Activated naive CD8-positive, alpha-beta T cell treated with anti-CD3 and anti-CD28 coated beads, Interleukin-2, amount 50 U/mL, for 24 hours (primary cell): ENCODE results near the gene CHD5.
A peak's percentile ranks its signal among the peaks of the same experiment; 100 is the strongest.

Source experiments
- ATAC-seq: fragments of 150-1000 bp; cut with Tn5 transposase; one replicate; pipeline ENCODE4 v1.10.0; 2021
- DNase-seq: peaks from one replicate; pipeline ENCODE4 v3.0.0; 2021
- H3K27ac Mint-ChIP-seq: one replicate; pipeline ENCODE4 v1.8.0; 2021; ENCODE audit warnings: mild to moderate bottlenecking, mixed read lengths
- H3K27me3 Mint-ChIP-seq: one replicate; pipeline ENCODE4 v1.8.0; 2021; ENCODE audit warnings: mixed read lengths
- H3K36me3 Mint-ChIP-seq: one replicate; pipeline ENCODE4 v1.8.0; 2021; ENCODE audit warnings: low read depth, mixed read lengths
- H3K4me1 Mint-ChIP-seq: one replicate; pipeline ENCODE4 v1.8.0; 2021; ENCODE audit warnings: mixed read lengths
- H3K4me3 Mint-ChIP-seq: one replicate; pipeline ENCODE4 v1.8.0; 2021; ENCODE audit warnings: mild to moderate bottlenecking, moderate library complexity, mixed read lengths
- H3K9me3 Mint-ChIP-seq: one replicate; pipeline ENCODE4 v1.8.0; 2021; ENCODE audit warnings: mixed read lengths

CHD5 gene

DNA sequence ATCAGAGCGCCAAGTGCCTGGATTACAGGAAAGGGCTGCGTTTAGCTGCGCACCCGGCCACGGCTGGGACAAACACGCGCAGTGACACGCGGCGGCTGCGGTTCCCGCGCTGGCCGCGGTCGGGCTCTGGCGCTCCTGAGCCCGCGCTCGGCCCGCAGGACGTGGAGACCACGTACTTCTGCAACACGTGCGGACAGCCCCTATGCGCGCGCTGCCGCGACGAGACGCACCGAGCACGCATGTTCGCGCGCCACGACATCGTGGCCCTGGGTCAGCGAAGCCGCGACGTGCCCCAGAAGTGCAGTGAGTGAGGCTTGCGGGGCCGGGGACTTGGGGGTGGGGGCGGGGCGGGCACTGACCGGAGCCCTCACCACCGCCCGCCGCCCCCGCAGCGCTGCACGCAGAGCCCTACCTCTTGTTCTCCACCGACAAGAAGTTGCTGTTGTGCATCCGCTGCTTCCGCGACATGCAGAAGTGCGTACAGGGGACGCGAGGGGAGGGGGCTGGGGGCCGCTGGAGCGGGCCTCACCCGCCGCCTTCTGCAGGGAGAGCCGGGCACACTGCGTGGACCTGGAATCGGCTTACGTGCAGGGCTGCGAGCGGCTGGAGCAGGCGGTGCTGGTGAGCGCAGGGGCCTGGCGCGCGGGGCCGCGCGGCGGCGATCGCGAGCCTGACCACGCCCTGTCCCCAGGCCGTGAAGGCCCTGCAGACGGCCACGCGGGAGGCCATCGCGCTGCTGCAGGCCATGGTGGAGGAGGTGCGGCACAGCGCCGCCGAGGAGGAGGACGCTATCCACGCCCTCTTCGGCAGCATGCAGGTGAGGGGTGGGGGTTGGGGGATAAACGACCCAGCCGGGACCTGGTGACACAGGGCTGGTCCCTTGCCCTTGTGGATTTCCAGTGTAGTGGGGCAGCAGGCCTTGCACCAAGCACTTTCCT, 28.9 kb upstream of the CHD5 start:
- no peak overlapping the region for H3K27ac Mint-ChIP-seq
- no peaks in the 10 kb centered on the region for H3K36me3 Mint-ChIP-seq
- peak; percentile 16 for ATAC-seq
- peaks cover 5% of the 10 kb centered on the region for H3K4me1 Mint-ChIP-seq
- H3K9me3 Mint-ChIP-seq = no peaks in the 10 kb centered on the region
- DNase-seq = peak; percentile 32
- peaks cover 31% of the 10 kb centered on the region for H3K27me3 Mint-ChIP-seq
- H3K4me3 Mint-ChIP-seq = no peak overlapping the region

DNA sequence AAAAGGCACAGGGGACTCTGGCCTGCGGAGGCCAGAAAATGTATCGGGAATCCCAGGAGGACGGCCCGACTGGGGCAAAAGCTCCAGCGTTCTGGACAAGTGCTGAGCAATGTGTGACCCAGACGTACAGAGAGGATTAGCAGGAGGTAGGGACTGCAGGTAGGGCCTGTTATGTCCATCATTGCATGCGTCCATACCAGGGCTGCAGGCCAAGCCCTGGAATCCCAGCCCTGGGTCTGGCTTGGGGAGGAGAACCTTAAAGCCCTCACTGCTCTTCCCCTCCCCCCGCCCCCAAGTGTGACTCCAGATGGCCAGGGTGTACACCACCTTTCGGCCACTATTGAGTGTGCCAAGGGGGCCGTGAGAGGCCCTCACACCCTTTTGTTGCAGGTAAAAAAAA, 27.8 kb upstream of the CHD5 start:
- H3K9me3 Mint-ChIP-seq = no peaks in the 10 kb centered on the region
- H3K4me1 Mint-ChIP-seq = peaks cover 5% of the 10 kb centered on the region
- no peaks in the 10 kb centered on the region for H3K36me3 Mint-ChIP-seq
- peaks cover 27% of the 10 kb centered on the region for H3K27me3 Mint-ChIP-seq
- no peak overlapping the region for H3K27ac Mint-ChIP-seq
- ATAC-seq = no peak
- H3K4me3 Mint-ChIP-seq = no peak overlapping the region
- no peak for DNase-seq

DNA sequence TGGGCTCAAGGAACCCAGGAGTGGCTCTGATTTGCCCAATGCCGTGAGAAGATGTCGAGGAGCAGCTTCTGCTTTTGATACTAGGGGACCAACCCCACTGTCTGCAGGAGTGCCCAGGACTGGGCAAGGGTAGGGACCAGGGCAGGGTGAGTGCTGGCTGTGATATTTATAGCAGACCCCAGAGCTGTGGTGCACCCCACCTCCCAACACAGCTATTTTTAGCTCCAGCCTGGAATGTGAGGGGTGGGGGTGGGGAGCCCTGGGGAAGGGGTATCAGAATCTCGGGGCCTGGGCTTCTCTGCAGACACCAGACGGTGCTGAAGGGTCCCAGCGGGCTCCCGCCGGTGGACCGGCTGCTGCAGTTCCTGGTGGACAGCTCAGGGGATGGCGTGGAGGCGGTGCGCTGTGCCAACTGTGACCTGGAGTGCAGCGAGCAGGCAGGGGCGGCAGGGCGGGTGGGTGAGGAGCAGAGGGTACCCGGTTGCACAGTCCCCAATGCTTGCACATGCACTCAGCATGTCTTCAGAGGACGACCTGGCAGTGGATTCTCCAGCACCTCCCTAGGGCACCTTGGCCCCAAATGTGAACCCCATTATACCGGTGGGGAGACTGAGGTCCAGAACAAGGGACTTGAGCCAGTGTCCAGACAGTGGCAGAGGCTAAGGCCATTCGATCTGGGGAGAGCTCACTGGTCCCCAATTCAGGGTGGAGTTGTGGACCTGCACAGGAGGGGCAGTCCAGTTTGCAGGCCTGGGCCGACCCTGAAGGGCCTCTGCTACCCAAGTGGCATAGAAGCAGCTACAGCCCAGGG, 27.2 kb upstream of the CHD5 start:
- H3K27ac Mint-ChIP-seq = no peak overlapping the region
- H3K4me1 Mint-ChIP-seq = peaks cover 5% of the 10 kb centered on the region
- H3K4me3 Mint-ChIP-seq = peak overlapping the region; percentile 58
- H3K36me3 Mint-ChIP-seq = no peaks in the 10 kb centered on the region
- peaks cover 21% of the 10 kb centered on the region for H3K27me3 Mint-ChIP-seq
- ATAC-seq = no peak
- H3K9me3 Mint-ChIP-seq = no peaks in the 10 kb centered on the region
- DNase-seq = no peak

DNA sequence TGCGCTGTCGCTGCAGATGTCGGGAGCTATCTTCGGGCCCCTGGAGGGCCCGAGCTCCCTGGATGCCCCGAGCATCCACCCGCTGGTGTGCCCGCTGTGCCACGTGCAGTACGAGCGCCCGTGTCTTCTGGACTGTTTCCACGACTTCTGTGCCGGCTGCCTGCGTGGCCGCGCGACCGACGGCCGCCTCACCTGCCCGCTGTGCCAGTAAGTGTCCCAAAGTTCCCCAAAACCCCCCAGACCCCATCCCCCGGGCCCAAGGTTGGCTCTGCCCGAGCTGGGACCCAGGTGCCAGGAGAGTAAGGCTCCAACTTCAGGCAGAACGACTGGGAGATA, 26.4 kb upstream of the CHD5 start:
- peak; percentile 12 for ATAC-seq
- Mint-ChIP-seq H3K27me3 (peaks cover 16% of the 10 kb centered on the region), H3K4me3 (peak overlapping the region; percentile 58)

DNA sequence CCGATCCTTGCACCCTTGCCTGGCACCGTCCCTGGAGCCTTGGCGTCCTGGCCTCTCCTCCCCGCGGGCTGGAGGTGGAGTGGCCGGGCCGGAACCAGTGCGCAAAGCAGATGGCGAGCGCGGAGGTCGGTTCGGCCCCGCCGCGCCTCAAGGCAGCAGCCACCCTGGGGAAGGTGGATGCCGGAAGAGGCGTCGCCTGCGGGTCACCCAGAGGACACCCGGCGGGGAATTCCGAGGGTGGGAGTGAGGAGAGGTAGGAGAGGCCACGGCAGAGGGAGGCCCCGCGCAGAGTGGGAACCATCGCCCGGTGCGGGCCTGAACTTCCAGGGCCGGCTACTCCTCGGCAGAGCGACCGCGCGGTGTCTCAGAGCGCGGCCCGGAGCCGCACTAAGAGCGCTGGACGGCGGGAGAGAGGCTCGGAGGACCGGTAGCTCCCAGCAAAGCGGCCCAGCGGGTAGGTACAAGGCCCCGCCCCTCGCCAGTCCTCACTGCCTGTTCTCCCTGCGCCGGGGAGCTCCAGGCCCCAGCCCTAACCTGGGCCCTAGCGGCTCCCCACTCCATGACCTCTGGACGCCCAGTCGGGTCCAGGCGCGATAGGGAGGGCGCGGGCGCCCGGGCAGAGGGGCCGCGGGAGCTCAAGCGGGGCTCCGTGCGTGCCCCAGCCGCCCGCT, 25.9 kb upstream of the CHD5 start, which contains the start of gene RNF207:
TSS of gene RNF207 (plus strand) at position 271 of the 671 bp plus-strand sequence. CDS start 417 bp downstream, outside the sequence.
- peak; percentile 69 for ATAC-seq
- H3K27me3 Mint-ChIP-seq = peaks cover 16% of the 10 kb centered on the region
- peak within 1 kb of the TSS; percentile 69 for H3K4me3 Mint-ChIP-seq
- H3K4me1 Mint-ChIP-seq = peaks cover 7% of the 10 kb centered on the region
- no peaks in the 10 kb centered on the region for H3K9me3 Mint-ChIP-seq
- H3K27ac Mint-ChIP-seq = no peak within 1 kb of the TSS
- peak; percentile 69 for DNase-seq
- H3K36me3 Mint-ChIP-seq = no peaks in the 10 kb centered on the region

More for the DNA sequence above, 26.4 kb upstream of the CHD5 start:
- H3K4me1 Mint-ChIP-seq = peaks cover 5% of the 10 kb centered on the region
- no peaks in the 10 kb centered on the region for H3K36me3 Mint-ChIP-seq
- no peaks in the 10 kb centered on the region for H3K9me3 Mint-ChIP-seq
- H3K27ac Mint-ChIP-seq = no peak overlapping the region
- DNase-seq = no peak

DNA sequence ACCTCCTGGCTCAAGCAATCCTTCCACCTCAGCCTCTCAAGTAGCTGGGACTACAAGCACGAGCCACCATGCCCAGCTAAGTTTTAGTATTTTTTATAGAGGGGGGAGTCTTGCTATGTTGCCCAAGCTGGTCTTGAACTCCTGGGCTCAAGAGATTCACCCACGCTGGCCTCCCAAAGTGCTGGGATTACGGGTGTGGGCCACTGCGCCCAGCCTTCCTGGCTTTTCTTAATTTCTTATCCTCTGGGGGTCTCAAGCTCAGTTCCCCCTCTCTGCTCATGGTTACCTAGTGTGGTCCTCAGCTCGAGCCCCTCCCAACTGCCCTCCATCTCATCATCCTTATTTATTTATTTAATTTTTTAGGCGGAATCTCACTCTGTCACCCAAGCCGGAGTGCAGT, 22.1 kb upstream of the CHD5 start:
- Mint-ChIP-seq H3K4me3 (no peak overlapping the region), H3K36me3 (peaks cover 15% of the 10 kb centered on the region), H3K27me3 (peaks cover 4% of the 10 kb centered on the region), H3K9me3 (no peaks in the 10 kb centered on the region), H3K27ac (no peak overlapping the region), H3K4me1 (peaks cover 34% of the 10 kb centered on the region)
- DNase-seq = no peak
- ATAC-seq = no peak

DNA sequence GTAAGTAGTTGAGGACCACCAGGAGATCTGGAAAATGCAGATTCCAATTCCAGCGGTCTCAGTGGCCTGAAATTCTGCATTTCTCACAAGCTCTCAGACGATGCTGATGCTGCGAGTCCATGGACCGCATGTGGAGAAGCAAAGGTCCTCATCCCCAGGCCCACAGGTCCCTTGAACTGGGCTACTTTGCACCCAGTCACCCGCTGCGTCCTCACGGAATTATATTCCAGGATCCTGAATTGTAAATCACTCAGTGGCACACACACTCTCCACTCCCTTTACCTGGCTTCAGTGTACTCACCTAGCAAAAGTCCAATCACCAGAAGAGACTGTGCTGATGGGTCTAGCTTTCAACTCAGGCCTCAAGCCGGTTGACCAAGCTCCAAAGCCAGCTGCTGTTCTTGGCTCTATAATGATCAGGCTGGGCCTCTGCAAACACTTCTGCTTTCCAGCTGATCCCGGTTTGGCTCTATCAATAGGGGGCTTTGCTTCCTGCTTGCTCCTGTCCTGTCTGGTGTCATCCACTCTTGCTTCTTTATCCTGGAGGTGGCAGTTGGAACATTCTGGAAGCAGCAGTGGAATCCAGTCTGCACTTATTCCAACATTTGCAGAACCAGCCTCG, 20.2 kb upstream of the CHD5 start:
- Mint-ChIP-seq H3K4me3 (peak overlapping the region; percentile 93), H3K27me3 (no peaks in the 10 kb centered on the region), H3K4me1 (peaks cover 45% of the 10 kb centered on the region), H3K36me3 (peaks cover 31% of the 10 kb centered on the region), H3K27ac (peak overlapping the region; percentile 95), H3K9me3 (no peaks in the 10 kb centered on the region)
- ATAC-seq (no peak), DNase-seq (no peak)

DNA sequence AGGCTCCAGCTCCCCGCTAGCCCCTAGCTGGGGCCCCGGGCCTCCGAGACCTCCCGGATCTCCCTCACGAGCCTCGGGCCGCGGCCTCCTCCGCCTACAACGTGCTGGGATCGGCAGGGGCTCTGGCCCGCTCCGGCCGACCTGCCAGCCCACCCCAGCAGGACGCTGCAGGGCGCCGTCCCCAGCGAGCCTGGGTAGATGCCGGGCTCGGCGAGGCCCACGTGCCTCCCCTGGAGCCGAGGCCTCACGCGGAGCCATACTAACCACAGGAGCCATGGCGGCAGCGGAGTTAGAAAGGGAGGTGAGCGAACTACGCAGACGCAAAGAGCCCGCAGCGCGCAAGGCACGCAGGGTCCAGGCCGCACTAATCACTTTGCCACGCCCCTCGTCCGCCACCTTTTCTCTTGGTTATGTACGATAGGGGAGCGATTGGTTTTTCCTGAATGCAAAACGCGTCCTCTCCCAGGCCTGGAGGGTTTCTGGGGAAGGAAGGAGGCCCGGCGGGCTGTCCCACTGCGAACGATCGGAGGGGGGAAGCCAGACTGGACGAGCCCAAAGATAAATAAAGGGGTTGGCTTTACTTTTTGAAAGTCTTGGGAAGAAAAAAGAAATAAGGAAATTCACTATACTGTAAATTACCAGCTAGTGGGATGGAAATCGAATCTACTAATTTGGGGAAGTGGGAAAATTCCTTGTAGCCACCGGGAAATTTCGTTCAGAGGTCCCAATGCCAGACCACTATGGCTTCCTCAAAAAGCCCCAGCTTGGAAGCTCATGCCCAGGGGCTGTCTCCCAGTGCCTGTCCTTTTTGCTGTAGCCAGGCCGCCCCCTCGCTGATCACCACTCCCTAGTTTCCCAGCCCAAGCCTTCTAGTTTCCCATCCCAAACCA, 19.4 kb upstream of the CHD5 start, which contains the start of gene RPL22:
TSS of gene RPL22 (minus strand) at position 298 of the 890 bp plus-strand sequence. CDS start at position 276, 22 bp downstream.
- peak within 1 kb of the TSS; percentile 95 for H3K27ac Mint-ChIP-seq
- H3K36me3 Mint-ChIP-seq = peaks cover 33% of the 10 kb centered on the region
- peaks cover 45% of the 10 kb centered on the region for H3K4me1 Mint-ChIP-seq
- no peaks in the 10 kb centered on the region for H3K9me3 Mint-ChIP-seq
- peak; percentile 97 for DNase-seq
- H3K4me3 Mint-ChIP-seq = peak within 1 kb of the TSS; percentile 93
- H3K27me3 Mint-ChIP-seq = no peaks in the 10 kb centered on the region
- ATAC-seq = peak; percentile 96

DNA sequence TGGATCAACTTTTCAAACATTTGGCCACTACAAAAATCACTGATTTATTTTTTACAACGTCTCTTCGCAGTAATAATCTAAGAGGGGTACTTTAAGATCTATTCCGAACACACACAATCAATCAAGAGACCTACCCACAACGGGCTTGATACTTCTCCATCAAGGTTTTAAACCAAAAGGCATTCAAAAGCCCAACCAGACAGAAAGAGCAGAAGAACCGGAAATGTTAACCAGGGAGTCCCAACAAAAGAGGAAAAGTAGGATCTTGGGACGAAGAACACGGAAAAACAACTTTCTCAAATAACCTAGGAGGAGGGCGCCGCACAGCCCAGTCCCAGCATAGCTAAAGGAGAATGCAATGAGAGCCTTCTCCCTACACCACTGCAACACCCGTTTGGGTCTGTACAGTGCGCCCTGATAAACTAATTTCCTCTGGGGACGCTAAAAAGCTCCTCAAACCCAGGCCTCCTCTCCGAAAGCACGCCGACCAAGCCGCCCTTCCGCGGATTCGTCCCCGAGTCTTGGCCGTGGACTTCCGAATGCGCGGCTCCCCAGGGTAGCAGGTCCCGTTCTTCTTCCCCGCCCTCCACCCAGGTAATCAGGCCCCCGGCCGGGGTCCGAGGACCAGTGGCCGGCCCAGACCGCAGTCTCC, 18.7 kb upstream of the CHD5 start:
- Mint-ChIP-seq H3K36me3 (peaks cover 38% of the 10 kb centered on the region), H3K9me3 (no peaks in the 10 kb centered on the region), H3K27me3 (no peaks in the 10 kb centered on the region), H3K4me3 (peak overlapping the region; percentile 93), H3K4me1 (peaks cover 45% of the 10 kb centered on the region), H3K27ac (peak overlapping the region; percentile 95)
- DNase-seq (peak; percentile 36), ATAC-seq (peak; percentile 1)

DNA sequence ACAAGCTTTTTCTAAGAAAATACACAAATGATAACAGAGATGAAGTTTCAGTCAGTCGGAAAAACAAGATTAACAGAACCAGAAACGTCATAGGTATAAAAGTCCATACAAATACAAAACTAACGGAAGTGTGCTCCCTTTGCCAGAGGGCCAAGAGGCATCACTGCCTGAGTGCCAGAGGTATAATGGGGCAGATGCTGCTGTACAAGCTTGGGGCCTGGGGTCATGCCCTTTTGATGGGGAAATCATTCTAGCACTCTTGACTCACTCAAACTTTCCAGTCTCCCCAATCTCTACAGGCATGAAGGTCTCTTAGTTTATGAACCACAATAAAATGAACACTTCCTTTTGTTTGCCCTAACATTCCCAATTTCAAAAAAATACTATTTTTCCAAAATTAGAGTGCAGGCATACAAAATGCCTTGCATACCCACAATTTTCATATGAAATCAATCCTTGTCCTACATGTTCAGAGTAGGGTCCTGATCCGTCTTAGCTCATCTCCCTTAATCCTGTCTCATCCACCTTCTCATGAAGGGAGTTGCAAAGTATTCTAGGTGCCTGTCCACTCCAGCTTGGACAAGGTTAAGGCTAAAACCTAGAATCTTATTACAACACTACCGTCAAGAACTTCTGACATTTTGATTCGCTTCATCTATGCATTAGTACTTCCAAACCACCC, 17.8 kb upstream of the CHD5 start:
- peak; percentile 63 for ATAC-seq
- no peaks in the 10 kb centered on the region for H3K9me3 Mint-ChIP-seq
- H3K4me1 Mint-ChIP-seq = peaks cover 48% of the 10 kb centered on the region
- H3K4me3 Mint-ChIP-seq = peak overlapping the region; percentile 93
- H3K27me3 Mint-ChIP-seq = no peaks in the 10 kb centered on the region
- DNase-seq = peak; percentile 35
- H3K27ac Mint-ChIP-seq = peak overlapping the region; percentile 95
- H3K36me3 Mint-ChIP-seq = peaks cover 46% of the 10 kb centered on the region

DNA sequence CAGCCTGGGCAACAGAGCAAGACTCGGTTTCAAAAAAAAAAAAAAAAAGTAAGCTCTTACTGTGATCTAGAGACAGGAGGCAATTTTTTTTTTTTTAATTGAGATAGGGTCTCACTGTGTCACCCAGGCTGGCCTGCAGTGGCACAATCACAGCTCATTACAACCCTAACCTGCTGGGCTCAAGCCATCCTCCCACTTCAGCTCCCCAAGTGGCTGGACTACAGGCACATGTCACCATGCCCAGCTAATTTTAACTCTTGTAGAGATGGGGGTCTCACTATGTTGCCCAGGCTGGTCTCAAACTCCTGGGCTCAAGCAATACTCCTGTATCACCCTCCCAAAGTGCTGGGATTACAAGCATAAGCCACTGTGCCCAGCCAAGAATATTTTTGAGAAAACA, 11.8 kb upstream of the CHD5 start:
- peaks cover 71% of the 10 kb centered on the region for H3K36me3 Mint-ChIP-seq
- no peak overlapping the region for H3K27ac Mint-ChIP-seq

DNA sequence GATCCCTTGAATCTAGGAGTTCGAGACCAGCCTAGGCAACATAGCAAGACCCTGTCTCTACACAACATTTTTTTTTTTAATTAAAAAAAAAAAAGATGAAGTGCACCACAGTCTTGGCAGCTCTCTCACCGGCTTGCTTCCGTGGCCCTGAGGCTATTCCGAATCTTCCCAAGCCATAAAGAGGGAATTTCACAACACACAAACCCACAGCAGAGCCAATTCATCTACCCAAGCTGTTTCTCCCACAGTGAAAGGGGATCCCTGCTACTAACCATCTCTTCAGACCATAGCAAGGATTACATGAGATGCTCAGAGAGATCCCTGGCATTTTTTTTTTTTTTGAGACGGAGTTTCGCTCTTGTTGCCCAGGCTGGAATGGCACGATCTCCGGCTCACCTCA, 8.3 kb upstream of the CHD5 start:
- Mint-ChIP-seq H3K9me3 (no peaks in the 10 kb centered on the region), H3K4me3 (no peak overlapping the region), H3K4me1 (peaks cover 57% of the 10 kb centered on the region), H3K27me3 (no peaks in the 10 kb centered on the region), H3K27ac (peak overlapping the region; percentile 11), H3K36me3 (peaks cover 73% of the 10 kb centered on the region)
- DNase-seq = no peak
- no peak for ATAC-seq

More for the DNA sequence above, 11.8 kb upstream of the CHD5 start:
- Mint-ChIP-seq H3K9me3 (no peaks in the 10 kb centered on the region), H3K27me3 (no peaks in the 10 kb centered on the region), H3K4me1 (peaks cover 40% of the 10 kb centered on the region), H3K4me3 (no peak overlapping the region)
- no peak for DNase-seq
- no peak for ATAC-seq
